Activated naive CD4-positive, alpha-beta T cell treated with anti-CD3 and anti-CD28 coated beads for 36 hours (primary cell): ENCODE results near the gene STEAP4. TPM values are rescaled to one million over a fixed set of nuclear protein-coding genes. Genes with fewer than 3 reads are reported as not detected.

Experiments
- CTCF ChIA-PET: fragments of 350-600 bp; sonication (Branson Sonifier 250); formaldehyde crosslinking; loops from one replicate; lab custom pipeline; 2021; ENCODE audit warnings: antibody characterized with exemption; lab: Charles Lee
- DNase-seq: peaks from one replicate; pipeline ENCODE4 v3.0.0-alpha.2; 2020
- H3K27ac Mint-ChIP-seq: one replicate; pipeline ENCODE4 v1.8.0; 2021; ENCODE audit warnings: mild to moderate bottlenecking, mixed read lengths
- H3K27me3 Mint-ChIP-seq: one replicate; pipeline ENCODE4 v1.8.0; 2021; ENCODE audit warnings: low read depth, mixed read lengths
- H3K36me3 Mint-ChIP-seq: one replicate; pipeline ENCODE4 v1.8.0; 2021; ENCODE audit warnings: low read depth, mixed read lengths
- H3K4me1 Mint-ChIP-seq: one replicate; pipeline ENCODE4 v1.8.0; 2021; ENCODE audit warnings: low read depth, mixed read lengths
- H3K4me3 Mint-ChIP-seq: one replicate; pipeline ENCODE4 v1.8.0; 2021; ENCODE audit warnings: mild to moderate bottlenecking, moderate library complexity, mixed read lengths
- H3K9me3 Mint-ChIP-seq: one replicate; pipeline ENCODE4 v1.8.0; 2021; ENCODE audit warnings: mixed read lengths
- intact Hi-C: fragments of 100-400 bp; cut with micrococcal nuclease; formaldehyde crosslinking; loops from one replicate; pipeline ENCODE4 v1.15.1; 2023
- total RNA-seq, 2 experiments: library from RNA; stranded (reverse); gene quantifications; one replicate each; pipeline ENCODE4 v1.2.3, GENCODE V29; 2021

STEAP4 gene
- total RNA-seq, 2 experiments from 2014 or later, result not detected

- Mint-ChIP-seq H3K27ac (no peak overlapping the region), H3K27me3 (peaks cover 20% of the 10 kb centered on the region), H3K9me3 (no peaks in the 10 kb centered on the region), H3K4me1 (peaks cover 6% of the 10 kb centered on the region), H3K36me3 (no peaks in the 10 kb centered on the region), H3K4me3 (no peak overlapping the region)
- no peak for DNase-seq
- CTCF ChIA-PET, result no interaction called here
- intact Hi-C loops, result no loop called here
Observed at GRCh38 chr7:88310956-88311674, 4.4 kb upstream of the STEAP4 start.

GRCh38 chr7:88309819-88310218, 3.1 kb upstream of the STEAP4 start:
- H3K4me1 Mint-ChIP-seq, result peaks cover 6% of the 10 kb centered on the region
- intact Hi-C loops, result no loop called here
- H3K36me3 Mint-ChIP-seq, result no peaks in the 10 kb centered on the region
- CTCF ChIA-PET, result no interaction called here
- no peak overlapping the region for H3K4me3 Mint-ChIP-seq
- no peak overlapping the region for H3K27ac Mint-ChIP-seq
- no peak for DNase-seq
- H3K9me3 Mint-ChIP-seq, result no peaks in the 10 kb centered on the region
- peaks cover 28% of the 10 kb centered on the region for H3K27me3 Mint-ChIP-seq

- intact Hi-C loops, result no loop called here
- DNase-seq, result no peak
- CTCF ChIA-PET, result no interaction called here
- Mint-ChIP-seq H3K27ac (no peak overlapping the region), H3K4me3 (no peak overlapping the region), H3K36me3 (no peaks in the 10 kb centered on the region), H3K4me1 (peaks cover 6% of the 10 kb centered on the region), H3K27me3 (peaks cover 35% of the 10 kb centered on the region), H3K9me3 (no peaks in the 10 kb centered on the region)
Observed at GRCh38 chr7:88307823-88308222, 1.1 kb upstream of the STEAP4 start.

GRCh38 chr7:88307412-88307811, 718 bp upstream of the STEAP4 start:
- Mint-ChIP-seq H3K27me3 (peaks cover 35% of the 10 kb centered on the region), H3K36me3 (no peaks in the 10 kb centered on the region), H3K4me1 (peaks cover 6% of the 10 kb centered on the region), H3K4me3 (no peak overlapping the region), H3K27ac (no peak overlapping the region), H3K9me3 (no peaks in the 10 kb centered on the region)
- CTCF ChIA-PET, result interaction anchor here (0.7 kb wide), 1 partner anchor 94 kb away, joined by 3 read pairs; no protein-coding TSS in a partner anchor
- intact Hi-C loops, result no loop called here
- DNase-seq, result no peak

- H3K4me1 Mint-ChIP-seq, result peaks cover 6% of the 10 kb centered on the region
- peaks cover 37% of the 10 kb centered on the region for H3K27me3 Mint-ChIP-seq
- intact Hi-C loops, result no loop called here
Observed at GRCh38 chr7:88305044-88305443, 1.6 kb downstream of the STEAP4 start.

GRCh38 chr7:88302486-88302885, 4.2 kb downstream of the STEAP4 start:
- intact Hi-C loops, result no loop called here
- DNase-seq, result no peak
- H3K9me3 Mint-ChIP-seq, result no peaks in the 10 kb centered on the region
- no peaks in the 10 kb centered on the region for H3K36me3 Mint-ChIP-seq
- H3K27ac Mint-ChIP-seq, result no peak overlapping the region
- H3K27me3 Mint-ChIP-seq, result peaks cover 36% of the 10 kb centered on the region
- CTCF ChIA-PET, result interaction anchor here (0.6 to 0.7 kb wide), 2 partner anchors 42 to 214 kb away, joined by 3 read pairs; no protein-coding TSS in a partner anchor
- no peak overlapping the region for H3K4me3 Mint-ChIP-seq
- peaks cover 6% of the 10 kb centered on the region for H3K4me1 Mint-ChIP-seq

More at GRCh38 chr7:88305044-88305443, 1.6 kb downstream of the STEAP4 start:
- H3K9me3 Mint-ChIP-seq, result no peaks in the 10 kb centered on the region
- H3K4me3 Mint-ChIP-seq, result no peak overlapping the region
- H3K36me3 Mint-ChIP-seq, result no peaks in the 10 kb centered on the region
- no peak overlapping the region for H3K27ac Mint-ChIP-seq
- CTCF ChIA-PET, result no interaction called here
- DNase-seq, result no peak

- no peak for DNase-seq
- Mint-ChIP-seq H3K9me3 (no peaks in the 10 kb centered on the region), H3K4me1 (peaks cover 5% of the 10 kb centered on the region), H3K36me3 (no peaks in the 10 kb centered on the region), H3K4me3 (no peak overlapping the region), H3K27ac (no peak overlapping the region), H3K27me3 (peaks cover 31% of the 10 kb centered on the region)
- intact Hi-C loops, result no loop called here
- CTCF ChIA-PET, result no interaction called here
Observed at GRCh38 chr7:88301924-88302323, 4.8 kb downstream of the STEAP4 start.

GRCh38 chr7:88300401-88300945, 6.2 kb downstream of the STEAP4 start:
- no peaks in the 10 kb centered on the region for H3K36me3 Mint-ChIP-seq
- peaks cover 19% of the 10 kb centered on the region for H3K27me3 Mint-ChIP-seq
- DNase-seq, result no peak
- H3K4me3 Mint-ChIP-seq, result no peak overlapping the region
- H3K27ac Mint-ChIP-seq, result no peak overlapping the region
- CTCF ChIA-PET, result no interaction called here
- intact Hi-C loops, result no loop called here
- no peaks in the 10 kb centered on the region for H3K4me1 Mint-ChIP-seq
- H3K9me3 Mint-ChIP-seq, result no peaks in the 10 kb centered on the region

GRCh38 chr7:88299126-88299525, 7.6 kb downstream of the STEAP4 start:
- CTCF ChIA-PET, result no interaction called here
- Mint-ChIP-seq H3K27ac (no peak overlapping the region), H3K9me3 (no peaks in the 10 kb centered on the region), H3K27me3 (peaks cover 11% of the 10 kb centered on the region), H3K4me1 (no peaks in the 10 kb centered on the region), H3K4me3 (no peak overlapping the region), H3K36me3 (no peaks in the 10 kb centered on the region)
- intact Hi-C loops, result no loop called here
- DNase-seq, result no peak

GRCh38 chr7:88293866-88294265, 12.8 kb downstream of the STEAP4 start:
- H3K4me1 Mint-ChIP-seq, result peaks cover 2% of the 10 kb centered on the region
- H3K4me3 Mint-ChIP-seq, result no peak overlapping the region
- H3K27me3 Mint-ChIP-seq, result peaks cover 4% of the 10 kb centered on the region
- H3K9me3 Mint-ChIP-seq, result no peaks in the 10 kb centered on the region
- intact Hi-C loops, result no loop called here
- H3K27ac Mint-ChIP-seq, result no peak overlapping the region
- no peak for DNase-seq
- no peaks in the 10 kb centered on the region for H3K36me3 Mint-ChIP-seq
- CTCF ChIA-PET, result interaction anchor here (0.6 kb wide), 1 partner anchor 193 kb away, joined by 3 read pairs; no protein-coding TSS in a partner anchor

- no peak for DNase-seq
- CTCF ChIA-PET, result no interaction called here
- Mint-ChIP-seq H3K9me3 (no peaks in the 10 kb centered on the region), H3K4me1 (peaks cover 2% of the 10 kb centered on the region), H3K4me3 (no peak overlapping the region), H3K27me3 (peaks cover 2% of the 10 kb centered on the region), H3K27ac (no peak overlapping the region), H3K36me3 (no peaks in the 10 kb centered on the region)
- intact Hi-C loops, result no loop called here
Observed at GRCh38 chr7:88291398-88292173, 15.1 kb downstream of the STEAP4 start.

GRCh38 chr7:88290491-88290890, 16.2 kb downstream of the STEAP4 start:
- Mint-ChIP-seq H3K4me1 (peaks cover 2% of the 10 kb centered on the region), H3K27me3 (no peaks in the 10 kb centered on the region), H3K9me3 (no peaks in the 10 kb centered on the region), H3K27ac (no peak overlapping the region), H3K4me3 (no peak overlapping the region), H3K36me3 (no peaks in the 10 kb centered on the region)
- no peak for DNase-seq
- intact Hi-C loops, result no loop called here
- CTCF ChIA-PET, result no interaction called here
